NCI-H345 treated with DMSO at 0.1 percent for 48 hours (cell line): Measurements from ENCODE around the gene IFT25.
"Not testable (repeated sequence)": the region's sequence is repeated elsewhere in the genome, so short reads cannot be mapped to it uniquely, and the experiment has no call there.

ENCODE experiments used
- DNase-seq: peaks from one replicate; lab custom pipeline; 2025; ENCODE audit not compliant: unreplicated experiment; lab: John Stamatoyannopoulos, UW

Gene IFT25

DNA sequence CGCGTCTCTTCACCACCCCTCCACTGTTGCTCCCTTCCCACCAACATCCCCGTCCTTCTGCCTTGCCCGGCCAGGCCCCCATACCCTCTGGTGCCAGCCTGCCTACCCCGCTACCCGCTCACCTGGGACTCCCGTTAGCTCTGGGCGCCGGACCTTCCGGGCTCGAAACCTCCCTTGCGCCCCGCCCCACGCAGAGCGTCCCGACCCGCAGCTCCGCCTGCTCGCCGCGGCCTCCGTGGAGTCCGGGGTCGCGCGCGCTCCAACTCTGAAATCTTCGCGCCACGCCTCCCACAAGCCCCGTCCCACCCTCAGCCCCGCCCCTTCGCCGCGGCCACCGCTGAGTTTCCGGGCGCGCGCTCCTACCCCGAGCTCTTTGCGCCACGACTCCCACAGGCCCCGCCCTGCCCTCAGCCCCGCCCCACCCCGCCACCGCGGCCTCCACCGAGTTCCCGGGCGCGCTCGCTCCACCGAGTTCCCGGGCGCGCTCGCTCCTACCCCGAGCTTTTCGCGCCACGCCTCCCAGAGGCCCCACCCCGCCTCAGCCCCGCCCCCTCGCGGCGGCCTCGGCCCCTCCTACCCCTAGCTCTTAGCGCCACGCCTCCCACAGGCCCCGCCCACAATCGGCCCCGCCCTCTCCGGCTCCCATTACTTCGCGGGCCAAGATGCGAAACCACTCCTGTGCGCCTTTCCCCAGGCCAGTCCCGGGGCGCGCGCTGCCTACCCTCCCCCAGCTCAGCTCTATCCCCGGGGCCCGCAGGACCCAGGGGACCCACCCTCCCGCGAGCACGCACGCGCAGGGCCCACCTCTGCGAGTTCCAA is at the start of gene IFT25:
IFT25 (minus strand) TSS at position 267 of the 819 bp plus-strand sequence. CDS start 5,617 bp downstream, outside the sequence.
- peak; percentile 93 for DNase-seq

DNA sequence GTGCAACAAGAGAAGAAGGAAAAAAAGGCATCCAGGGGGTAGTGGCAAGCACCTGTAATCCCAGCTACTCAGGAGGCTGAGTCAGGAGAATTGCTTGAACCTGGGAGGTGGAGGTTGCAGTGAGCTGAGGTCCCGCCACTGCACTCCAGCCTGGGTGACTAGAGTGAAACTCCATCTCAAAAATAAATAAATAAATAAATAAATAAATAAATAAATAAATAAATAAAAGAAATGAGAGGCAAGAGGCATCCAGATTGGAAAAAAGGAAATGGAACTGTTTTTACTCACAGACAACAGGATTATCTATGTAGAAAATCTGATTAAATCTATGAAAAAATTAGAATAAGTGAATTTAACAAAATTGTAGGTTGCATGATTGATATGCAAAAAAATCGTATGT is 49.0 kb upstream of the IFT25 start:
- DNase-seq = not testable (repeated sequence)

DNA sequence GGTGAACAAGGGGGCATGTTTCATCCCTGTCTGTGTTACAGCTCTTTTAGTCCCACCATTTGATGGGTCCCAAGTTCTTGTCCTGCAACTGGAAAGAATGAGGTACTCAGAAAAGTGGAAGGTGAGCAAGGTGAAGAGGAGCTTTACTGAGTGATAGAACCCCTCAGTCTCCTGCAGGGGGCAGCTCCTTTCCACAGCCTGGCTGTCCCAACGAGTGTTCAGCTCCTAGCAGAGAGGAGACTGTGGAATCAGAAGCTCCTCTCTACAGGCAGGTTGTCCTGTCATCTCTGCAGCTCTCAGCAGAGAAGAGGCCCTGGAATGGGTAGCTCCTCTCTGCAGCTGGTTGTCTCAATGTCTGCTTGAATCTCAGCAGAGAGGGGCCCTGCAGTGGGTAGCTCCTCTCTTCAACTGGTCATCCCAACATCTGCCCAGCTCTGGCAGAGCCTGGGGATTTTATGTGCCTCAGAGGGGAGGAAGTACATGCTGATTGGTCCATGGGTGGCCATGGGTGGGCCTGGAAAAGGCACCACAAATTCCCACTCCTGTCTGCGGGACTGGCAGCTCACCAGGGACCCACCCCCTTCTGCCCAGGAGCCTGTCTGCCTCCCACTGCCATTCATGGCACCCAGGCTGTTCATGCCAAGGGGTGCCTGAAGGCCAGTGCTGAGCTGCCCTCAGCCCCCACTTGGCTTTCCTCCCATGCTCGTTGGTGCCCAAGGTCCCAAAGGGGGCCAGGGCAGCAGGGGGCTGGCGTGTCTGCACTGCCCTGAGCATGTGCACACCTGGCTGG is 46.8 kb upstream of the IFT25 start:
- no peak for DNase-seq

DNA sequence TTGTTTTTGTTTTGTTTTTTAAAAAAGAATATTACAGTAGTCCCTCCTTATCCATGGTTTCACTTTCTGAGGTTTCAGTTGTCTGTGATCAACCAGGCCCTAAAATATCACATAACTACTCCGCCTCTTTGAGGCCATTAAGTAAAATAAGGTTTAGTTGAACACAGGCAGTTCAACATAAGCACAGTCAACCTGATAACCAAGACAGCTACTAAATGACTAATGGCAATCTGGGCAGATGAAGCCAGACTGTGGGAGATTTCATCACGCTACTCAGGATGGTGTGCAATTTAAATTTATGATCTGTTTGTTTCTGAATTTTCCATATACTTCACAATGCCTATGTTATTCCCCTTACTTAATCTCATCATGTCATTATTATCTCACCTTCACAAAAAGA is 42.4 kb upstream of the IFT25 start:
- no peak for DNase-seq

DNA sequence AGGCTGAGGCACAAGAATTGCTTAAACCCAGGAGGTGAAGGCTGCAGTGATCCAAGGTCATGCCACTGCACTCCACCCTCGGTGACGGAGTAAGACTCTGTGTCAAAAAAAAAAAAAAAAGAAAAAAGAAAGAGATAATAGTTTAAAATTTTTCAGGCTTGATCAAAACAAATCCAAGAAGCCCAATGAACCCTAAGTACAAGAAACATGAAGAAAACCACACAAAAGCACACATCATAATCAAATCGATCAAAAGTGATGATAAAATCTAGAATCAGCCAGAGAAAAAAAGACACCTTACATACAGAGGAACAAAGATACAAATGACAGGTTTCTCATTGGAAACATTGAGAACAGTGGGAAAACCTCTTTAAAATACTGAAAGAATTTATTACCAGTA is 41.0 kb upstream of the IFT25 start:
- DNase-seq = no peak

DNA sequence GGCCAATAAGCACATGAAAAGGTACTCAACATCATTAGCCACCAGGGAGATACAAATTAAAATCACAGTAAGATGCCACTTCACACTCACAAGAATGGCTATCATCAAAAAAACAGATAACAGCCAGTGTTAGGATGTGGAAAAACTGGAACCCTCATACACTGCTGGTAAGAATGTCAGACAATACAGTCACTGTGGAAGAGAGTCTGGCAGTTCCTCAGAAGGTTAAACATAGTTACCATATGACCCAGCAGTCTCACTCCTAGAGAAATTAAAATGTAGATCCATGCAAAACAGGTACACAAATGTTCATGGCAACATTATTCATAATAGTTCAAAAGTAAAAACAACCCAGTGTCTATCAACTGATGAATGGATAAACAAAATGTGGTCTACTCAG is 39.2 kb upstream of the IFT25 start:
- no peak for DNase-seq

DNA sequence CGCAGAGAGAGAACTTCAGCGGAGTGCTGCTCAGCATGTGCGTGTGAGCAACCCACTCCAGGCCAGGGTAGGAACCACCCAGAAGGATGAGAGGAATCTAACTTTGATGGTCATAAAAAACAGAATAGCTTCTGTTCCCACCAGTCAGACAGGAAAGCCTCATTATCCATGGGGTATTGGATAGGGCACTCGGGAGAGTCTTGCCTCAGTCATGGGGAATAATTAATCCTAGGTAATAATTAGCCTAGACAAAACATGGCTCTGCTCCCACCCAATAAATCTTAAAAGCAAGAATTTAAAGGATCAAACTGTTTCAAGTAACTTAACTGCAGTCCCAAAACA is 37.2 kb upstream of the IFT25 start:
- DNase-seq = no peak

DNA sequence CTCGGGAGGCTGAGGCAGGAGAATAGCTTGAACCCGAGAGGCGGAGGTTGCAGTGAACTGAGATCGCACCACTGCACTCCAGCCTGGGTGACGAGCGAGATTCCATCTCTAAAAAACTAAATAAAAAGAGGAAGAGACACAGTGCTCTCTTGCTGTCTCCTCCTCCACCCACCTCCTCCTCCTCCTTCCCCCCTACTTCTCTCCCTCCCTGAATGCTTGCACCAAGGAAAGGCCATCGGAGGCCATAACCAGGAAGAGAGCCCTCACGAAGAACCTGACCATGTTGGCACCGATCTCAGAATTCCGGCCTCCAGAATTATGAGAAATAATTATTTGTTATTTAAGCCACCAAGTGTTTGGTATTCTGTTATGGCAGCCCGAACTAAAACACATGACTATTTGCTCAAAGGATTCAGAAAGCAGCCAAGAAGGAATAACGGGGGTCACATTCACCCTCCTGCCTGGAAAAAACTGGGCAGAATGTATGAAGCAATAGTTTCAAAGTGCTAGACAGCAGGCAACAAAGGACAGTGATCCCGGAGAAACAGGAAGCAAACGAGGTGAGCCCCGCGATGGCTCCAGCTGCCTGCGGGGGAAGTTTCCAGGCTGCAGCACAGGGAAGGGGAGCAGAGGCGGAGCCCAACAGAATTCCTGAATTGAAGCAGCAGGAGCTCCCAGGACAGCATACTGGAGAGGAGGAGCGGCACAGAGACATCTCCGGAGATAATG is 36.7 kb upstream of the IFT25 start:
- DNase-seq = no peak

DNA sequence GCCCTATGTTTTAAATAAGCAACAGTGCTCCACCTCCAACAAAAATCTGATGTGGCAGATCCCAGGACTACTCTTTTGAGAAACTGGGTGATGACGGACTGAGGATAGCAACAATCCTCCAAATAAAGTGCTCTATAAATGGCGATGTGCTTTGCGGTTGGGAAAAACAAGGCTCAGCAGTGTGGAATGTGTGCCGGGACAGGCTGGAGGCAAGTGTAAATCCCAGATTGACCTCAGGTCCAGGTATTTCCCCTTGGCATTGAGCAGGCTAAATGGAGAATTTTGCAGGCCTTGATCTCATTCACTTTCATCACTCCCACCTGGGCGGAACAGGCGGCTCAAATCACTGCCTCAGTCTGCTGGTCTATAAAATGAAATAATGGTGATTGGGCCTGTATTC is 35.7 kb upstream of the IFT25 start:
- no peak for DNase-seq

DNA sequence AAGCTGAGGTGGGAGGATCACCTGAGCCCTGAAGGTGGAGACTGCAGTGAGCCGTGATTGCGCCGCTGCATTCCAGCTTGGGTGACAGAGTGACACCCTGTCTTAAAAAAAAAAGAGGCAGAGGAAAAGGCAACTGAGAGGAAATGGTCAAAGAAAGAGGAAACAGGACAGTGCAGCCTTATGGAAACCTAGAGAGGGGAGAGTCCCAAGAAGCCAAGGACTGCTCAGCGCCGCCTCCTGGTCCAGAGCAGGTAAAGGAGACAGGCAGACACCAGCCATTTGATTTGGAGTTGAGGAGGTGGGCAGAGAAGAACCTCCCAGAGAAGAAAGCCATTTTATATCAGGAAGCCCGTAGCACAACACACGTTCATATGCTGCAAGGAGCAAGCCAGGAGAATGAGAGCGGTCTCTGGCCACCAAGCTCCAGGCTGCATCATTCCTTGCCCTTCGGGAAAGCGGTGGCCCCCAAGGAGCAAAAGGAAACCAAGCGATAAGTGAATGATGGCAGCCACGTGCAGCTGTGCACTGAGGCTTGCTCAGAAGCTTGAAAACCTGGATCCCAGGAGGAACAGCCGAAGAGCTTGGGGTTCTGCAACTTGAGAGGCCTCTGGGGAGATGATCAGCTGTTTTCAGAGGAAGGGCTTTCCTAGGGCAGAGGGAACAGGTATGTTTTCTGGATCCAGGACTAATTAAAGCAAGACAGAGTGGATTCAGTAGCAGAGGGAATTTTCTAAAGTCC is 34.4 kb upstream of the IFT25 start:
- no peak for DNase-seq

DNA sequence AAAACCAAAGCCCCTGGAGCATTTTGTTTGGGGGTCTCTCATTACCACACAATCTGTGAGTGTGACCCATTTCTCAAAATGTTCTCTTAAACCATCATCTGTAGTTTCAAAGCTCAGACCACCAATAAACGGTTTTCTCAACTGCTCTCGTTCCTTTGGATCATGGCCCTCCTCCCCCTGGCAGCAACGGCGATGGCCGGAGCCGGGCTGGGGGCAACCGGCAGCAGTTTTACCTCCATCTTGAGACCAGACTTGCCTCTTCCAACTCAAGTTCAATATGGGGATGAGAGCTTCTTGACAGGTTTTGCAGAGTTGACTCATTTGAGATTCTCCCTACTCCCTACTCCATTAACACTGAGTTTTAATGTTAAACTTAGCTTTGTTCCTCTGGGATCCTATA is 30.4 kb upstream of the IFT25 start:
- DNase-seq = no peak

DNA sequence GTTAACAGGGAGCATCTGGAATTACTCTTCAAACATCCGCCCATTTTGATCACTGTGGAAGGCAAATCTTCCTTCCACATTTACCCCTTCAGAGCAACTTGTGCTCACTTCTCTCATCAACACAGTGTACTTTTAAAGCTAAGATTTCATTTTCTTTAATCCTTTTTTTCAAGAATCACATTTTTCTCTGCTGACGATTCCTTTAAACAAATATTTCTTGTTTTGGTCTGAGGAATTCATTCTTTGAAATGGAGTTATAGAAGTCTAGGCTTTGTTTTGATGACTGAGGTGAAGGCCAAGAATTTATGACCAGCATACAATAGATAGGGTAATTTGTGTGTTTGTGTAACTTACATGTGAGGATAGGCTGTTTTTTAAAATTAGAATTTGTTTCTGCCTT is 26.2 kb upstream of the IFT25 start:
- no peak for DNase-seq

DNA sequence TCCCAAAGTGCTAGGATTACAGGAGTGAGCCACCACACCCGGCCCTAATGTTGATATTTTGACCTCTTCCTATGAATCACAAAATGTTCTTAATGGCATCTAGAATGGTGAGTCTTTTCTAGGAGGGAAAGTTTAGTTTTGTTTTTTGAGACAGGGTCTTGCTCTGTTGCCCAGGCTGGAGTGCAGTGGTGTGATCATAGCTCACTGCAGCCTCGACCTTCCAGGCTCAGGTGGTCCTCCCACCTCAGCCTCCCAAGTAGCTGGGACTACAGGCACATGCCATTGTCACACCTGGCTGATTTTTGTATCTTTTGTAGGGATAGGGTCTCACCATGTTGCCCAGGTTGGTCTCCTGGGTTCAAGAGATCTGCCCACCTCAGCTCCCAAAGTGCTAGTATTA is 23.8 kb upstream of the IFT25 start:
- not testable (repeated sequence) for DNase-seq

DNA sequence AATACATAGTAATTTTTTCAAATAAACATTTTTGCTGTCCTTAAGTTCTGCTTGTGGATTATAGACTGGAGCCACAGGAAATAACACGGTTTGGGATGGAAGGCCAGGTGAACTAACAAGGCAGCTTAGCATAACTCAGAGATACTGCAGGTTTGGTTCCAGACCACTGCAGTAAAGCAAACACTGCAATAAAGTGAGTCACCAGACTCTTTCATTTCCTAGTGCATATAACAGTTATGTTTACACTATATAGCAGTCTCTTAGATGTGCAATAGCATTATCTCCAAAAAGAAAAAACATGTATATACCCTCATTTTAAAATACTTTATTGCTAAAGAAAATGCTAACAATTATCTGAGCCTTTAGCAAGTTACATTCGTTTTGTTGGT is 22.6 kb upstream of the IFT25 start:
- DNase-seq = no peak

DNA sequence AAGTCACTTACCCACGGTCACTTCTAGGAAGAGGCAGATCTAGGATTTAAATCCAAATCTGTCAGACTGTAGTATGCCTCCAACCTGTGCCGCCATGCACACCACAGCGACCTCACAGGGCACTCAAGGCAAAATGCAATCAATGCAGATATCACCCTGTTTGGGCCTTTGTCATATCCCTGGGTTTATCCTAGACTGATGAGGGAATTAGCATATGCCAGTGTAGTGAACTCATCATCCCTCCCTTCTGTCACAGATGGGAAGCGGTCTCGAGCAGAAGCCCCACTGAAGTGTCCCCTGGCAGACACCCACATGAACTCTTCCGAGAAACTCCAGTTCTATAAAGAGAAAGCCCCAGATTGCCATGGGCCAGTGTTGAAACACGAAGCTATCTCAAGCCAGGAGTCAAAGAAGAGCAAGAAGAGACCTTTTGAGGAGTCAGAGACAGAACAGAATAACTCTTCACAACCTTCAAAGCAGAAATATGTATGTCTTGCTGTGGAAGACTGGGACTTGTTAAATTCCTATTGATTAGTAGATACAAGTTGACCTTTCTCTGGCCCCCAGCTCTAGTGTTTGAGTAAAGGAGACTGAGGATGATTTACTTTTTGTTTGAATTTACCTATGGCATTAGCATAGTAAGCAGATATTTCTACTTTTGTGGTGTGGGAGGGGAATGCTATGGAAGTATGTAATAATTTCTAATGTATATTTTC is 22.1 kb upstream of the IFT25 start:
- no peak for DNase-seq

DNA sequence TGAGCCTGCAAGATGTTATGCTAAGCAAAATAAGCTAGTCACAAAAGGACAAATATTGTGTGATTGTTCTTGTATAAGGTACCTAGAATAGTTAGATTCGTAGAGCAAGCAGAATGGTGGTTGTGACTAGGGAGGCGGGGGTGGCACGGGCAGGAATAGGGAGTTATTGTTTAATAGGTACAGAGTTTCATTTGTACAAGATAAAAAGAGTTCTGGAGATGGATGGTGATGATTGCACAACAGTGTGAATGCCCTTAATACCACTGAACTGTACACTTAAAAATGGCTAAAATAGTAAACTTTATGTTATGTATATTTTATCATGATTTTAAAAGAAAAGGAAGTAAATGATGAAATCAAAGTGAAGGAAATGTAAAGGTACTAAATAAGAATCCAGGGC is 21.3 kb upstream of the IFT25 start:
- no peak for DNase-seq

DNA sequence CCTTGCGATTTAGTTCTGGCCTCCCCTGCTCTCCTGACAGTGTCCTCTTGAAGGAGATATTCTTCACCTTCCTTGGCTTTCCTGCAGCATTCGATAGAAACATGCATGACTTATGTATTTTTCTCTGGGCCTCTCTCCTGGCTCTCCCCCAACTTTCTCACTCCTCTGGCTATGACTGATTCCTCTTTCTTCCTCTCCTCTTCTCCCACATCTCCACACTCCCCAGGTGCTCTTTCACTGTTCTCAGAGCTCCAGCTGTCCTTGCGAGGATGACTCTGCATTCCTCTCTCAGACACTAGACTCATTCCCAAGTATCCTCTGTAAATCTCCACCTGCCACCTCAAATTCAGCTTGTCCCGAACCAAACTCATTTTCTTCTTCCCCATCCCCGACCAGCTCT is 18.6 kb upstream of the IFT25 start:
- DNase-seq = no peak

DNA sequence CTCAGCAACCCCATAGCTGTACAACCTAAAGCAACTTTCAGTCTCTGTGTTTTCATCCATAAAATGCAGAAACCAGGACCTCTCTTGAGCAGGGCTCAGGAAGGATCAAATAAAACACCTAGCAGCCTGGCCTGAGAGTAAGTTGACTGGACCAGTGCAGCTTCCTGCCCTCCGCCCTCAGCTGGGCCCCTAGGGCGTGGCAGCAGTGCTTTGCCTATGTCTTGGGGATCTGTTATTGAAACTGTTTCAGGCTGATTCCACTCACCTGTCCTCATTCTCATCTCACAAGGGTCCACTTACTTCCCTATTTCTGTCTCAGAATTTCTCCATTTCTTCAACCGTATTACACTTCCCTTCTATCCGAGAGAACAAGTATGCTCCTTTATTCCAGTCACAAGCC is 18.0 kb upstream of the IFT25 start:
- DNase-seq = no peak

DNA sequence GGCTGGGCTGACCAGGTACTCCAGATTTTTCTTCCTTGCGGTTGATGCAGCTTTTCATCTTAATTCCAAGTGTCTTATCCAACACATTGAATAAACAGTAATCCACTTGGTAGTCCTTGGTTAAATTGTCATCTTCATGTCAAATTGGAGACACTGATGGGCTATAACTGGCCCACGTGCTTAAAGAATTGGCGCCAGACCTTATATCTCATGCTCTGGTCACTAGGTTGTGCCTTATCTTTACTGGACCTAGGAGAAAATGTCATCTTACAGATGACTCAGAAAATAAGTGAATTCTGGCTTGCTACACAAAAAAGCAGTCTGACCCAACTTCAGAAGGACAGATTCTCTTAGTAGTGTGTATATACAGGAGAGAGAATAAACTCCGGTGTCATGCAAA is 16.9 kb upstream of the IFT25 start:
- DNase-seq = no peak

DNA sequence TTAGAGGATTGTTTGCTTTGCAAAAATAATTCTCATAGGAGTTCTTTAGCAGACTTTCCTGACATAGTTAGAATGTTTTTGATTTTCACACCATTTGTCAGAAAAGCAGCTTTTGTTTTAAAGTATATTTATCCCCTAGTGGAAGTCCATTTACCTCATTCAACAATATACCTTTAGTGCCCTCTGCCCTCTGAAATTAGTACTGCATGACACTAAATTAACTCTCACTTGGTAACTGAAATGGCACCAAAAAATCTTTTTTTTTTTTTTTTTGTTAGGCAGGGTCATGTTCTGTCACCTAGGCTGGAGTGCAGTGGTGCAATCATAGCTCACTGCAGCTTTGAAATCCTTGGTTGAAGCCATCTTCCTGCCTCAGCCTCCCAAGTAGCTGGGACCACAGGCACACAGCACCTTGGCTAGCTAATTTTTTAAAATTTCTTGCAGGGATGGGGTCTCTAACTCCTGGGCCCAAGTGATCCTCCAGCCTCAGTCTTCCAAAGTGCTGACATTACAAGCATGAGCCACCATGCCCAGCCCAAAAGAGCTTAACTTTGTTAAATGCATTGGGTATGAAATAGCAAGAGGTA is 14.3 kb upstream of the IFT25 start:
- no peak for DNase-seq
